ENCODE data around the gene CREB5. TPM values are rescaled to one million over a fixed set of nuclear protein-coding genes. Genes with fewer than 3 reads are reported as not detected.

CREB5 gene
- polyA plus RNA-seq, 1 donor from 2014 or later, result 3.7 TPM

DNA sequence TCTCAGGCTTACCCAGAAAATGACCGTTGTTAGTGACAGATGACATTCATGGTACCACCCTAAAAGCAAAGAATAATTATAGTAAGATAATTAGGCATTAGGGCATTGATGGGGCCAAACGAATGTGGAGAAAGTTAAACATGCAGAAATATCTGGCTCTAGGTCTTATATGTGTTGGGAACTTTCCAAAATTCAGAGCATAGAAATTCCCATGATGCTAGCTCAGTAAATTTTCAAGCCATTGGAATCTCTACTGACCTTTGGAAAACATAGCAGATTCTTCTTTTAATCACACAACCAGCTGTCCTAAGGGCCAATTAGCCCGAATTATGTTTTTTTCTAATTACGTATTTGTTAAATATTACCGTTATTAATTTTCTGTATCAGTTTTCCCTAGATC is 136.1 kb downstream of the CREB5 start:
- Histone ChIP-seq H3K27ac (ENCODE audit: low read length) (no peak overlapping the region), H2AFZ (ENCODE audit: low read depth, low read length) (no peak overlapping the region), H3K27me3 (ENCODE audit: insufficient read depth, low read depth, low read length) (no peaks in the 10 kb centered on the region), H3K4me2 (ENCODE audit: low read length) (no peak overlapping the region), H3K9me3 (ENCODE audit: low read length) (no peaks in the 10 kb centered on the region), H3K4me3 (ENCODE audit: low read length) (no peak overlapping the region), H3F3A (ENCODE audit: insufficient read depth, low read length, poor library complexity, severe bottlenecking) (no peaks in the 10 kb centered on the region), H3K9me2 (ENCODE audit: insufficient read depth, low read length) (no peaks in the 10 kb centered on the region), H3K9ac (ENCODE audit: low read length) (no peak overlapping the region), H3K79me2 (replicated peaks; ENCODE audit: insufficient read depth, low read length) (no peaks in the 10 kb centered on the region), H4K20me1 (ENCODE audit: insufficient read depth) (no peaks in the 10 kb centered on the region), H3K36me3 (ENCODE audit: insufficient read depth, low read length) (no peaks in the 10 kb centered on the region)
- TF ChIP-seq MXI1 (conservative IDR thresholded peaks at IDR 0.05; ENCODE audit: poor library complexity, severe bottlenecking) (no peak), EP300 (conservative IDR thresholded peaks at IDR 0.05; ENCODE audit: poor library complexity, severe bottlenecking) (no peak), REST (IDR thresholded peaks at IDR 0.05; ENCODE audit: borderline replicate concordance) (no peak), CTCF (IDR thresholded peaks at IDR 0.05; ENCODE audit: poor library complexity, severe bottlenecking) (no peak), TAF1 (IDR thresholded peaks at IDR 0.05; ENCODE audit: low read depth) (no peak), SMC3 (conservative IDR thresholded peaks at IDR 0.05; ENCODE audit: poor library complexity) (no peak), EZH2 (IDR thresholded peaks at IDR 0.05; ENCODE audit: borderline replicate concordance, insufficient read depth, low read length, poor library complexity, severe bottlenecking) (no peak), RAD21 (conservative IDR thresholded peaks at IDR 0.05) (no peak)

GRCh38 chr7:28549998-28550397 is 137.7 kb downstream of the CREB5 start:
- TF ChIP-seq RAD21 (conservative IDR thresholded peaks at IDR 0.05), result no peak
- Histone ChIP-seq H3K27me3 (ENCODE audit: insufficient read depth, low read depth, low read length) (no peaks in the 10 kb centered on the region), H3K9ac (ENCODE audit: low read length) (no peak overlapping the region), H3F3A (ENCODE audit: insufficient read depth, low read length, poor library complexity, severe bottlenecking) (no peaks in the 10 kb centered on the region), H3K79me2 (replicated peaks; ENCODE audit: insufficient read depth, low read length) (no peaks in the 10 kb centered on the region), H3K27ac (ENCODE audit: low read length) (no peak overlapping the region), H3K9me3 (ENCODE audit: low read length) (no peaks in the 10 kb centered on the region), H3K9me2 (ENCODE audit: insufficient read depth, low read length) (no peaks in the 10 kb centered on the region), H2AFZ (ENCODE audit: low read depth, low read length) (no peak overlapping the region), H3K4me3 (ENCODE audit: low read length) (no peak overlapping the region), H3K4me2 (ENCODE audit: low read length) (no peak overlapping the region), H3K36me3 (ENCODE audit: insufficient read depth, low read length) (no peaks in the 10 kb centered on the region), H4K20me1 (ENCODE audit: insufficient read depth) (no peaks in the 10 kb centered on the region)

GRCh38 chr7:28550580-28551186 is 138.4 kb downstream of the CREB5 start:
- H3K4me3 ChIP-seq (ENCODE audit: low read length), result no peak overlapping the region
- no peaks in the 10 kb centered on the region for H3K79me2 ChIP-seq (replicated peaks; ENCODE audit: insufficient read depth, low read length)
- no peak overlapping the region for H3K9ac ChIP-seq (ENCODE audit: low read length)
- no peaks in the 10 kb centered on the region for H3K9me2 ChIP-seq (ENCODE audit: insufficient read depth, low read length)
- TF ChIP-seq TAF1 (IDR thresholded peaks at IDR 0.05; ENCODE audit: low read depth) (no peak), CTCF (IDR thresholded peaks at IDR 0.05; ENCODE audit: poor library complexity, severe bottlenecking) (no peak), EZH2 (IDR thresholded peaks at IDR 0.05; ENCODE audit: borderline replicate concordance, insufficient read depth, low read length, poor library complexity, severe bottlenecking) (no peak), REST (IDR thresholded peaks at IDR 0.05; ENCODE audit: borderline replicate concordance) (no peak), EP300 (conservative IDR thresholded peaks at IDR 0.05; ENCODE audit: poor library complexity, severe bottlenecking) (no peak), MXI1 (conservative IDR thresholded peaks at IDR 0.05; ENCODE audit: poor library complexity, severe bottlenecking) (no peak), POLR2AphosphoS5 (IDR thresholded peaks at IDR 0.05) (no peak), SMC3 (conservative IDR thresholded peaks at IDR 0.05; ENCODE audit: poor library complexity) (no peak), RAD21 (conservative IDR thresholded peaks at IDR 0.05) (no peak)
- H3K9me3 ChIP-seq (ENCODE audit: low read length), result no peaks in the 10 kb centered on the region
- H4K20me1 ChIP-seq (ENCODE audit: insufficient read depth), result no peaks in the 10 kb centered on the region
- H3K4me2 ChIP-seq (ENCODE audit: low read length), result no peak overlapping the region
- H3K27ac ChIP-seq (ENCODE audit: low read length), result no peak overlapping the region
- H3F3A ChIP-seq (ENCODE audit: insufficient read depth, low read length, poor library complexity, severe bottlenecking), result no peaks in the 10 kb centered on the region
- no peaks in the 10 kb centered on the region for H3K27me3 ChIP-seq (ENCODE audit: insufficient read depth, low read depth, low read length)
- no peaks in the 10 kb centered on the region for H3K36me3 ChIP-seq (ENCODE audit: insufficient read depth, low read length)
- no peak overlapping the region for H2AFZ ChIP-seq (ENCODE audit: low read depth, low read length)
